SK-N-SH treated with all-trans-retinoic acid at 6 μM for 48 hours (cell line): ENCODE data around the gene ZNRF2.

Experiments used
- SNAI2 ChIP-seq: fragments of 250-450 bp; sonication (Bioruptor Pico); IDR thresholded peaks from 2 replicates; pipeline ENCODE4 v1.5.0; 2020; ENCODE audit warnings: mild to moderate bottlenecking, moderate library complexity
- TCF4 ChIP-seq: fragments of 250-450 bp; sonication (Bioruptor Pico); IDR thresholded peaks from 2 replicates; pipeline ENCODE4 v1.8.0; 2021; ENCODE audit warnings: mild to moderate bottlenecking, moderate library complexity, borderline replicate concordance
- TOX ChIP-seq: fragments of 250-450 bp; sonication (Bioruptor Pico); IDR thresholded peaks from 2 replicates; pipeline ENCODE4 v1.8.0; 2021; ENCODE audit warnings: mild to moderate bottlenecking, moderate library complexity, borderline replicate concordance
- TSHZ2 ChIP-seq: fragments of 250-450 bp; sonication (Bioruptor Pico); IDR thresholded peaks from 2 replicates; pipeline ENCODE4 v1.5.0; 2020; ENCODE audit warnings: mild to moderate bottlenecking, moderate library complexity

GRCh38 chr7:30286749-30287148 is 2.4 kb downstream of the ZNRF2 start:
- TF ChIP-seq TCF4 (CRISPR knock-in tag) (no peak), TOX (CRISPR knock-in tag) (no peak), TSHZ2 (no peak), SNAI2 (CRISPR knock-in tag) (no peak)
